Islet precursor cell (in vitro differentiated cells): ENCODE data around the gene IGF1R.

ENCODE experiments used
- DNase-seq: peaks from one replicate; pipeline ENCODE4 v3.0.0-alpha.2; 2018

IGF1R gene

GRCh38 chr15:98753726-98754656 is 105.7 kb downstream of the IGF1R start:
- DNase-seq: peak; percentile 51

- DNase-seq: no peak
These were observed 106.3 kb downstream of the IGF1R start for GRCh38 chr15:98754657-98755022.

GRCh38 chr15:98755138-98755537 is 106.8 kb downstream of the IGF1R start:
- DNase-seq: peak; percentile 7

- no peak for DNase-seq
These were observed 107.4 kb downstream of the IGF1R start for GRCh38 chr15:98755781-98756180.

GRCh38 chr15:98758224-98758623 is 109.9 kb downstream of the IGF1R start:
- DNase-seq: no peak

GRCh38 chr15:98759277-98759676 is 110.9 kb downstream of the IGF1R start:
- no peak for DNase-seq

GRCh38 chr15:98760112-98760826 is 111.9 kb downstream of the IGF1R start:
- no peak for DNase-seq

GRCh38 chr15:98760975-98761374 is 112.6 kb downstream of the IGF1R start:
- no peak for DNase-seq

GRCh38 chr15:98763179-98763578 is 114.8 kb downstream of the IGF1R start:
- no peak for DNase-seq

GRCh38 chr15:98764291-98764690 is 116.0 kb downstream of the IGF1R start:
- no peak for DNase-seq

GRCh38 chr15:98765610-98766009 is 117.3 kb downstream of the IGF1R start:
- no peak for DNase-seq

- DNase-seq: peak; percentile 76
These were observed 119.4 kb downstream of the IGF1R start for GRCh38 chr15:98767692-98768091.

GRCh38 chr15:98769867-98770266 is 121.5 kb downstream of the IGF1R start:
- DNase-seq: no peak

GRCh38 chr15:98770984-98771383 is 122.6 kb downstream of the IGF1R start:
- DNase-seq: no peak

- no peak for DNase-seq
These were observed 123.2 kb downstream of the IGF1R start for GRCh38 chr15:98771541-98771940.

GRCh38 chr15:98772895-98773294 is 124.6 kb downstream of the IGF1R start:
- DNase-seq: no peak

- no peak for DNase-seq
These were observed 125.3 kb downstream of the IGF1R start for GRCh38 chr15:98773616-98774015.

GRCh38 chr15:98774756-98775497 is 126.6 kb downstream of the IGF1R start:
- DNase-seq: no peak

GRCh38 chr15:98775498-98776230 is 127.3 kb downstream of the IGF1R start:
- no peak for DNase-seq

GRCh38 chr15:98776607-98777281 is 128.4 kb downstream of the IGF1R start:
- peak; percentile 89 for DNase-seq

- DNase-seq: no peak
These were observed 129.1 kb downstream of the IGF1R start for GRCh38 chr15:98777426-98777825.
